Stimulated activated CD4-positive, alpha-beta T cell treated with anti-CD3 and anti-CD28 coated beads, Interleukin-4, amount 100 ng/mL, for 48 hours (primary cell): ENCODE measurements around the gene DRC3.

Experiments
- DNase-seq, 2 donors: peaks; one replicate each; pipeline ENCODE4 v3.0.0-alpha.2; 2020; ENCODE audit warnings: low read depth in 2 of 2

DRC3 gene

DNA sequence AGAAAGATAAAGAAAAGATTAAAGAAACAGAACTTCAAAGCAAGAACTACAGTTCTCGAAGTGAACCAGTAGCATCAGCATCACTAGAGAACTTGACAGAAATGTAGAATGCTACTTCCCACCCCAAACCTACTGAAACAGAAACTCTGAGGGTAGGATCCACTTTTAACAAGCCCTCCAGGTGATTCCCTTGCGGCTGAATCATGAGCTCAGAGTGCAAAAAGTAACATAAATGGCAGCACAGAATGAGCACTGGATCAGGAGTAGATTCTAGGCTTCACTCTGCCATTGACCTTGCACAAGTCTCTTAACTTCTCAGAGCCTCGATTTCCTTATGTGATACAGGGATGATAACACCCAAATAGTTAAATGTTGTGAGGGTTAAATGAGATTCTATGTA is 6.3 kb upstream of the DRC3 start:
- no peak for DNase-seq

DNA sequence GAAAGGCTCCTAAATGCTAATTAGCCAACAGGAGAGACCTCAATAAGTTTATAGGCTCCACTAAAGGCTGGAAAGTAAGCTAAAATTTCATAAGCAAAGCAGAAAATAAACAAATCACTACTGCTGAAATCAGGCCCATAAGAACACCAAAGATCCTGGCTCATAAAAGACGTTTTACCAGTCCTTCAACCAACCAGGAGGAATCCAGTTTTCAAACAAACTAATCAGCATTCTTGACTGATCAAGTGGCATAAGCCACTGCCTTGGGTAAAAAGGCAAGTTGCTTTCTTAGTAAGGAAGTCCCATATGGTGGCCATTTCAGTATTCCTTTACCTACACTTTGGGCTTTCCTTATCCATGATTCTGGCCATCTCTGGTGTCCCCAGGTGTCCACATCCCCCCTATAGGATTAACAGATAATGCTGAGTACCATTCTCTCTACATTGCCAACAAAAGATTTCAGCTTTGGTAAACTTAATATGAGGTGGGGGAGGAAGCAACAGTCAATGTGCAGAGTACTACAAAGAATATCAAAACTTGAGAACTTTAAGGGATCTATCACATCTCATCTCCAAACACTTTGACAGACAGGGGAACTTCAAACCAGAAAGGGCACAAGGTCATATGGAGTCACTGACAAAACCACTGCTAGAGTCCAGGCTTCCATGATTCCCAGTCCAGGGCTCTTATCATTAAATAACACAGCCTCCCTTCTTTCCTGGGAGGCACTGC is 1.8 kb upstream of the DRC3 start:
- no peak for DNase-seq

GRCh38 chr17:17971431-17972125 is 1.1 kb upstream of the DRC3 start:
- no peak for DNase-seq

DNA sequence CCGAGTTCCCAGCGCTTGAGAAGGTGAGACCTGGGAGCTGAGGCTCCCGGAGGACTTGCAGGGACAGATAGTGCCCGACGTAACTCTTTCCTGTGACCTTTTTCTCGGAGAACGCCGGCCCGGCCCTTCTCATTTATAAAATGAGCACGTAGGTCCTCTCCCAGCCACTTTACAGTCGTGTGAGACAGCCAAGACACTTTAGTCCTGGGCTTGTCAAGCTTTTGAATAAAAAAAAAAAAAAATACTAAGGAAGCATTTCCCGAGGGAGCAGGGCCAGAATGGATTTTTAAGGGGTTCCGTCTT is 241 bp downstream of the DRC3 start:
- DNase-seq = no peak

DNA sequence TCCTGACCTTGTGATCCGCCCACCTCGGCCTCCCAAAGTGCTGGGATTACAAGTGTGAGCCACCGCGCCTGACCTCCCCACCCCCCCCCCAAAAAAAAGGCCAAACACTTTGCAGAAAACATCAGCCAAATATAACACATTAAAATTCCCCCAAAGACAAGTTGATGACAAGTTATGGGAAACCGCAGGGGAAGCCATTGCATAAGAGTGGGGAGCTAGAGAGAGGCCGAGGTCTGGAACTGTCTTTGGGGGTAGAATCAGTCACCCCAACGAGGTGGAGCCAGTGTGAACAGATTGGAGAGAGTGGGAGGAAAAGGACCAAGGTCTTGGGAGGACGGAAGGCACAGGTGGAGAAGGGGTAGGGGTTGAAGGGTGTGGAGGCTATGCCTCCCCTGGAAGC is 2.8 kb downstream of the DRC3 start:
- DNase-seq = no peak

GRCh38 chr17:17976931-17977570 is 4.4 kb downstream of the DRC3 start:
- DNase-seq = no peak

GRCh38 chr17:17978481-17979424 is 6.1 kb downstream of the DRC3 start:
- DNase-seq = no peak

DNA sequence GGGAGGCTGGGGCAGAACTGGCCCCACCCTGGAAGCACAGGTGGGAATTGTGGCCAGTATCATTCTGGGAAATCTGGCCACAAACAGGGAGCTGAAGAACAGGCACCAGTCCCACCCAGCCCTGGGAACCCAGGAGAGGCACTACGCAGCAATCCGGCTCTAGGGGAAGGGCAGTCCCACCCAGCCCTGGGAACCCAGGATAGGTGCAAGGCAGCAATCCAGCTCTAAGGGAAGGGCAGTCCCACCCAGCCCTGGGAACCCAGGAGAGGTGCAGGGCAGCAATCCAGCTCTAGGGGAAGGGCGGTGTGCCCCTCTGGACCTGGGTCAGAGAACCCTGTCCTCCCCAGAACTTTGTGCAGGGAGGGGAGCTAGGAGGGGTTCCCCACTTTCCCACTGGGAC is 7.1 kb downstream of the DRC3 start:
- DNase-seq = no peak

GRCh38 chr17:17981330-17981729 is 8.7 kb downstream of the DRC3 start:
- DNase-seq = no peak

DNA sequence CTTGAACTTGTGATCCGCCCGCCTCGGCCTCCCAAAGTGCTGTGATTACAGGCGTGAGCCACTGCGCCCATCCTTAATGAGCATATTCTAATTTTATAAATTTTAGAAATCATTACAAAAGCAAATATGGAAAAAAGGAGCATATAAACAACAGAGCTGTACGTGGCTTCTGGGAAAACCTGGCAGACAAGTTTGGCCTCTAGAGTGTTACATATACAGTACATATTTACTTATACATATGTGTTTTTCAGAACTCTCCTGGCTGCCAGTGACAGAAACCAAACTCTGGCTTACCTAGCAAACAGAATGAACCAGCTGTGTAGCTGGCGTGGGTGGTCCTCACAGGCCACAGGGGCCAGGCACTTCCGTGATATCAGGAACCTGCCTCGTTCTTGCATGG is 10.1 kb downstream of the DRC3 start:
- no peak for DNase-seq

- DNase-seq = no peak
Measured at GRCh38 chr17:17983376-17983775, 10.7 kb downstream of the DRC3 start.

GRCh38 chr17:17983776-17984175 is 11.1 kb downstream of the DRC3 start:
- no peak for DNase-seq

DNA sequence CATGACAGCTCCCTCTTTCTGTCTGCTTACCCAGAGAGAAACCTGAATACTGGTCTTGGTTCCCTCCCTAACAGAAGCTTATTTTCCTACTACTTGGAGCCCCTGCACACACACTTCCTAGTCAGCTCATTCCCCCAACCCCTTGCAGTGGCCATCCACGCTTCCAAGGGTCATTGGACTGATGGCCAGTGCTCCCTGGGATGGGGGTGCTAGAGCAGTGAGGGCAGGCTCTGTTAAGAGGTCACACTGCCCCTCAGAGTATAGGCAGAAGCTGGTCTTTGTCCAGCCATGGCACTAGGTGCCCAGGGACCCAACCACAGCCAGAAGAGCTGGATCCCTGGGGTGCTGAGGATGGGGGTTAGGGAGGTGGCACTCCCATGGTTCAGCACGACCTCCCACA is 12.5 kb downstream of the DRC3 start:
- DNase-seq = no peak

- no peak for DNase-seq
Measured at GRCh38 chr17:17985555-17985954, 12.9 kb downstream of the DRC3 start.

GRCh38 chr17:17987187-17987896 is 14.7 kb downstream of the DRC3 start:
- DNase-seq = no peak

DNA sequence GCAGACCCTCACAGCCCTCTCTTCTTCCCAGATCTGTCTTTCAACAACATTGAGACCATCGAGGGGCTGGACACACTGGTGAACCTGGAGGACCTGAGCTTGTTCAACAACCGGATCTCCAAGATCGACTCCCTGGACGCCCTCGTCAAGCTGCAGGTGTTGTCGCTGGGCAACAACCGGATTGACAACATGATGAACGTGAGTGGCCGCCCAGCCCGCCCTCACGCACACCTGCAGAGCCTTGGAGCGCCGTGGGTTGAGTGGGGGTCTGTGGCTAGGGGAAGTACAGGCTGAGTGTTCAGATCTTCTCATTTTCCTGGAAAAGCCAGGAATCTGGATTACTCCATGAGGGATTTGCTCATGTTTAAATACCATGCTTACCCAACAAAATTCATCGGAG is 15.2 kb downstream of the DRC3 start:
- DNase-seq = no peak

DNA sequence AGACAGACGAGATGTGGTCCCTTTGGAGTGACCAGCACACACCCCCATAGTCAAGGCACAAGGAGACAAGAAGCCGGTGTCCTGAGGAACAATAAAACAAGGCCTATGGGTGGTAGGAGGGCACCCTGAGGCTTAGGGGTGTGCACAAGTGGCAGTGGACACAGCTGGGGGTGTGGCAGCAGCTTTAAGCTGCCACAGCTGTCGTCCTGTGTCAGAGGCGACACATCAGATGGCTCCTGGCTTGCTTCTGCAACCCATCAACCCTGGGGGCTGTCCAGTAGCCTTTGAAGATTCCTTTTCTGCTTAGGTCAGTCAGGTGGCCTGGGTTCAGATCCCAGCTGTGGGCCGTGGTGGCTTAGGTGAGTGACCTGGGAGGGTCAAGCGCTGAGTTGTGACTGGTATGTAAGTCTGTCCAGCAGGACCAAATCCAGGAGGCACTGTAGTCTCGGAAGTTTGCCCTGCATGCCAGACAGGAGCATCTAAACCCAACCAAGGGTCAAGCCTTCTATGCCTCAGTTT is 15.8 kb downstream of the DRC3 start:
- no peak for DNase-seq

GRCh38 chr17:17989081-17989480 is 16.4 kb downstream of the DRC3 start:
- DNase-seq = no peak

DNA sequence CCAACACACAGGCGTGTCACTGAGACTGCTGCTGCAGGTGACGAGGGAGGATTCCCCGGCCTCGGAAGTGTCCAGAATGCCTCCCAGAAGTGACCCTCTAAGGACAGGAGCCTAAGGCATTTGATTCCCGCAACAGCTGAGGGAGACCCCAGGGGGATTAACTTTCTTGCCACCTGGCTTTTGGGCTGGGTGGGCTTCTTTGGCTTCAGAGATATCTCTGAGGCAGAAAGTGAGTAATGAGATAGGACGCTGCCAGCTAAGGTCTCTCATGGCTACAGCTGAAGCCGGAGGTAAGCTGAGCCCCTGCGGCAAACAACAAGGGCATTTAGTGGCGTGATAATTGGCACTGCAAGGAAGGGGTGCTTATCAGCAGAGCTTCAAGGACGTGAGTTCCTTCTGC is 17.0 kb downstream of the DRC3 start:
- DNase-seq = no peak

DNA sequence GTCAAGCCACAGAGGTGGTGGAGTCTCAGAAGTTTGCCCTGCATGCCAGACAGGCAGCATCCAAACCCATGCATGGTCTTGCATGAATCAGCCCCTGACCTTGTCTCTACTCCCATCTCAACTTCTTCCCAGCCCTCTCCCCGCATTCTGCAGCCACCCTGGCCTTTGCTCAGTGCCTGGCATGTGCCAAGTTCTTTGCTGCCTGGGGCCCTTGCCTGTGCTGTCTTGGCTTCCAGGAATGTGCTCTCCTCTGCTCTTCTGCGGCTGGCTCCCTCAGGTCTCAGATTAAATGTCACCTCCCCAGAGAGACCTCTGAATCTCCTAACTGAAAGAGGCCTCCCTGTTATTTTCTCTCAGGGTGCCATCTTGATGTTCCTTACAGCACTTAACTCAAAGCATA is 17.6 kb downstream of the DRC3 start:
- no peak for DNase-seq

DNA sequence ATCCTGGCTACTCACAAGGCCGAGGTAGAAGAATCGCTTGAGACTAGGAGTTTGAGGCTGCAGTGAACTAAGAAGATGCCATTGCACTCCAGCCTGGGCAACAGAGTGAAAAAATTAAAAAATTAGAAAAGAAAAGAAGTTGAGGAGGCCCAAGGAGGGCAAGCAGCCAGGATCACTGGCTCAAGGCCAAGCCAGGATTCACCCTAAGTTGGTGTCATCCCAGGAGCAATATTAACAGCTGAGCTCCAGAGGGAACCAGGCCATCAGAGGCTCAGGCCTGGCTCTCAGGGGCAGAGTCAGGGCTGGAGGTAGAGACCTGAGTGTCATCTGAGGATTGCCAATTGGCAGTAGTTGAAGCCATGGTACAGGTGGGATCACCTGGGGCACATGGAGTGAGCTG is 20.7 kb downstream of the DRC3 start:
- no peak for DNase-seq
